Right kidney (tissue), 1 donor: Measurements from ENCODE around the gene NXN.
"Not testable (repeated sequence)": the region's sequence is repeated elsewhere in the genome, so short reads cannot be mapped to it uniquely, and the experiment has no call there.

Experiments used
- DNase-seq: peaks from one replicate; pipeline ENCODE4 v3.0.0-alpha.2; 2016

NXN gene

GRCh38 chr17:885971-886571, 93.5 kb downstream of the NXN start:
- DNase-seq: no peak

DNA sequence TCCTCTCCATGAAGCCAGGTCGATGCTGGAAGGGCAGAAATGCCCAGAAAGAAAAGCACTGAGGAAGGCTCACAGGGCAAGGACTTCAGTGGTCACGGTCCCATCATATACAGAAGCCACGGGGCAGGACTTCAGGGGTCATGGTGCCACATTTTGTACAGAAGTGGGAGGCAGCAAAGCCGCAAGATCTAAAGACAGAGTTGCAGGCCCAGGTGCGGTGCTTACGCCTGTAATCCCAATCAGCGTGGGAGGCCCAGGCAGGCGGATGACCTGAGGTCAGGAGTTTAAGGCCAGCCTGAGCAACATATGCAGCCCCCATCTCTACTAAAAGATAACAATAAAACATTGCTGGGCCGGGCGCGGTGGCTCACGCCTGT, 96.0 kb downstream of the NXN start:
- DNase-seq: no peak

GRCh38 chr17:882827-883585, 96.6 kb downstream of the NXN start:
- peak; percentile 59 for DNase-seq

DNA sequence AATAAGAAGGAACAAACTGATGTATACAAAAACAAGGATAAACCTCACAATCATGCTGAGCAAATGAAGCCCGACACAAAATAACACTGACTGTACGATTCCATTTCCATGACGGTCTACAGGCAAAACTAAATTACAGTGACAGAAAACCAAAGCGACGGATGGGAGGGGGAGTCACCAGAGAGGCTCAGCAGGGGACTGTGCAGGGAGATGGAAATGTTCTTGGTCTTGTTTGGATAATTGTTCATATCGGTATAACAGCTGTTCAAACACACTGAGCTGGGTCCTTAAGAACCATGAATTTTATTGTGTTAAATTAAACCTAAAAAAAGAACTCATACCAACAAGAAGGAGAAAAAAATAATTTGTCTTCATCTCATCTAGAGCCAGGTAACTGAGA, 97.8 kb downstream of the NXN start:
- DNase-seq: no peak

GRCh38 chr17:880443-881269, 98.9 kb downstream of the NXN start:
- DNase-seq: no peak

GRCh38 chr17:879546-880442, 99.8 kb downstream of the NXN start:
- peak; percentile 52 for DNase-seq

DNA sequence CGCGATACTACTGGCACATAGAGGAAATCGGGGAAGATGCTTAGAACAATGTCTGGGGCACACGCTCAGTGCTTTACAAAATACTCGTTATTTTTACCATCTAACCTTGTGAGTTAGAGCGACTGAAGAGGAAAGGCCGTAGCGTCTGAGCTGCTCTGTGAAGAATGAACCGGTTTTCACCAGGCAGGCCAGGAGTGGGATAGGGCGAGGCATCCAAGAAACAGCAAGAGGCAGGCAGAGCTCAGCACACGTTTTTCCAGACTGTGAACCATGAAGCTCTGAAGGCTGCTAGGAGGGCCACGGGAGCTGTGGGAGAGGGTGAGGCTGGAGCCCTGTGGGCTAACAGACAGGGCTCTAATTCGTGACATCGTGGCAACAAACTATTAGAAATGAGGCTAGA, 101.9 kb downstream of the NXN start:
- DNase-seq: no peak

DNA sequence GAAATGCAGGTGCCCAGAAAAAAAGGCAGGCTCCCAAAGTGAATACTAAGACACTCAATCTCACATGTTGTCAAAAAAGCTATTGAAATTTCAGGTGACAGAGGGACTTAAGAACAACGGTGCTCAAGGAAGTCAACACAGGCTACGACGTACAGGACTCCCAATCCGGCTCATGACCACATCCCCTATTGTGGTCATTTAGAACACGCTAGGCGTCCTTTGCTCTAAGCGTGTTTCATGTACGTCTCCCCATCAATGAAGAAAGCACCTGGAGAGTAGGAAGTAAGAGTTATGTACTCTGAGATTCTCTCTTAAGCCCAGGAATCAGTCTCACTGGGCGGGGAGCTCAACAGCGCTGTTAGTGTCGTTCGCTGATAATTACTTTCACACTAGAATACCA, 103.3 kb downstream of the NXN start:
- DNase-seq: no peak

- DNase-seq: not testable (repeated sequence)
These were observed 105.0 kb downstream of the NXN start for GRCh38 chr17:874590-874989.

GRCh38 chr17:872855-873254, 106.7 kb downstream of the NXN start:
- no peak for DNase-seq

DNA sequence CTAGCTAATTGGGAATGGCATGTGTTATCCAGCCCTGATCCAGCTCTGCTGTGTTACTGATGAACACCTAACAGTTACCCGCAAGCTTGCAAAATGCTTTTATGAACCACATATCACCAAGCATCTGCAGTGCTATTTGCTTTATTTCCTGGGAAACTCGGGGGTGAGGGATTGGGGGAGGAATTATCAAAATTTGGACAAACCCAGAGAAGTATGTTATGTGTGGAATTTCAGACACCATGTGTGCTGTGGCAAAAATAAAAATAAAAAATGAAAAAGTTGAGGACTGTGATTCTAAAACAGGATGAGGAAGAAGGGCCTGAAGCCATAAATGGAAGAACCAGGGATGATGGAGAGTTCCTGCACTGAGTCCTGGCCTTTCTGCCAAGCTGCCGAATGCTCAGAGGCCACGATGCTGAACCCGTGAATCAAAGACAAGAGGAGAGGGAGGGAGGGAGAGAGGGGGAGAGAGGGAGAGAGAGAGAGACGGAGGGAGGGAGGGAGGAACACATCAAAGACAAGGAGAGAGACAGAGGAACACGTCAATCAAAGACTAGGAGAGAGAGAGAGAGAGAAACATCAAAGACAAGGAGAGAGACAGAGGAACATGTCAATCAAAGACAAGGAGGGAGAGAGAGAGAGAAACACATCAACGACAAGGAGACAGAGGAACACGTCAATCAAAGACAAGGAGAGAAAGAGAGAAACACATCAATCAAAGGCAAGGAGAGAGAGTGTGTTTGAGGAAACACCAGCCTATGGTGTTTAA, 107.6 kb downstream of the NXN start:
- no peak for DNase-seq

DNA sequence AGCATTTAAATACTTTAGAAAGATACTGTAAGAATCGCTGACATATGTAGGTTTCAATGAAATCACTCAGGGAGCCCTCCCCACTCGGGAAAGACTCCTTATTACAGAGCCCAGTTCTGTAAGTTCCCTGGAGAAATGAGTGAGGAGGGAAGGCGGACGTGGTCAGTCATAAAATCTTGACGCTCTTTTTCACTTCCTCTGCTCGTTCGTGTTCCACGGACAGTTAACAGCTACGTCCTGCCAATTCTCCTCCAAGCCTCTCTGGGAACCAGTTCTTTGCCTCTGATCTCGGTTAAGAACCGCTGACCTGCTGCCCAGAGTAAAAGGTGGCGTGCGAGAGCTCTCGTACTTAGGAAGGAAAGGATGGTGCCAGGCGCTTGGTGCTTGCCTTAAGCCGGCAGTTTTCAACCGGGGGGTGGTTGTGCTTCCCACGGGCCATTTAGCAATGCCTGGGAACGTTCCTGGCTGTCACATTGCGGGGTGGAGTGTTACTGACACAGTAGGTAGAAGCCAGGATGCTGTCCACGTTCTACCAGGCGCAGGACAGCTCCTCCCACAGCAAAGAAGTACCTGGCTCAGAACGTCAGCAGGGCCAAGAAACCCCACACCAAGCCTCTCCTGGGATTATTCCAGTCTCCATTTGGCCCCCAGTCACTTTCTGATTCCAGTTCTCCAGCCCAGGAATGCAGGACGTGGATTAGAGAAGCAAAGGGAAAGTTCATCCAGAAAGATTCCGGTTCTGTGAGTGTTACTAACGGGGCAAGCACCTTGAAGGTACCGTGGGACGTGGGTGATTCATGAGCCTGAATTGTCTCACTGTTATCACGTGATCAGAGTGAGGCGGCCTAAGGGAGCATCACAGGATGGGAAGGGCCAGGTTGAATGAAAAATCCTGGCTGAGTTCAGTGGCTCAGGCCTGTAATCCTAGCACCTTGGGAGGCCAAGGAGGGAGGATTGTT, 109.7 kb downstream of the NXN start:
- no peak for DNase-seq

DNA sequence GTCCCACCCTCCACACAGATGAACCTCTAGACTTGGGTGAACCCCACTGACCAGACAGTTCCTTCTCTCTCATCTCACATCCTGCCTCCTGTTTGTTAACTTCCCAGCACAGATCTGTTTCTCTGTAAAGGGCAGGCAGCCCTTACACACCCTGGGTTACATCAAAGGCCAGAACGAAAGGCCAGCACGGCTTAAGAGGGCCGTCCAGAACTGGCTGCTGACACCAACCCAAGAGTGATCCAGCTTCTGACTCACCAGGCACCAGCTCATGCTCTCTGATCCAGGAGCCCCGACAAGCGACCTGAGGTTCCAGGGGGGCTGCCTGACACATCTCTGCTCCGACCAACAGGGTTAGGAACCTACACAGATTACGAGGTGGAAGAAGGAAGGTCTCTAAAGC, 110.5 kb downstream of the NXN start:
- DNase-seq: no peak

- no peak for DNase-seq
These were observed 111.6 kb downstream of the NXN start for GRCh38 chr17:867896-868489.

DNA sequence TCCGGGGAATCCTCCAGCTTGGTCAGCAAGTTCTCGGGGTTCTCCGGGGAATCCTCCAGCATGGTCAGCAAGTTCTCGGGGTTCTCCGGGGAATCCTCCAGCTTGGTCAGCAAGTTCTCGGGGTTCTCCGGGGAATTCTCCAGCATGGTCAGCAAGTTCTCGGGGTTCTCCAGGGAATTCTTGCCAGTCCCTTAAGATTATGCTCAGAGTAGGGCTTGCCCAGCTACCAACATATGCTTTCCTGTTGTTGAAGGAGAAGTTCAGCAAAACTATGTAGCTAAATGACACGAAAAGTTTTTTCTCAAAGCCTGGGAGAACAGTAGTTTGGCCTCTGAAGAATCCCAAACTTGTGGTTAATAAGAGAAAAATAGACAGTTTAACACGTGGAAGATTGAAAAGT, 112.3 kb downstream of the NXN start:
- DNase-seq: not testable (repeated sequence)

DNA sequence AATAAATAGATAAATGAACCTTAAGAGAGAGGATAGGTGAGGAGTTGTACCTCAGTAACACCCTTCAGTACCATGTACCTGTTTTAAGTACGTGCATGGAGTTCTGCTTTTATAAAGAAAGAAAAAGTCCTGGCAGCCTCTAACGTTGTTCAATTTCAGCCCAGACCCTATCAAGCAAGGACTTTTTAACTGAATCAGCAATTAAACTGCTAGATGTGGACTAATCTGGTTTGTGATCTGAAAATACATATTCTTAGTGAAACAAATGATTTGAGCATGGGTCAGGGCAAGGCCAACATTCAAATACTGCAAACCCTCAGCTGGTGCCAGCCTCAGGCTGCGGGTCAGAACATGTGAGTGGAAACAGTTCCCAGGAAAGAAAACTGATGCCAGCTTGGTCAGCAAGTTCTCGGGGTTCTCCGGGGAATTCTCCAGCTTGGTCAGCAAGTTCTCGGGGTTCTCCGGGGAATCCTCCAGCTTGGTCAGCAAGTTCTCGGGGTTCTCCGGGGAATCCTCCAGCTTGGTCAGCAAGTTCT, 112.9 kb downstream of the NXN start:
- DNase-seq: no peak

- no peak for DNase-seq
These were observed 115.3 kb downstream of the NXN start for GRCh38 chr17:864315-864714.

GRCh38 chr17:863880-864279, 115.7 kb downstream of the NXN start:
- no peak for DNase-seq

DNA sequence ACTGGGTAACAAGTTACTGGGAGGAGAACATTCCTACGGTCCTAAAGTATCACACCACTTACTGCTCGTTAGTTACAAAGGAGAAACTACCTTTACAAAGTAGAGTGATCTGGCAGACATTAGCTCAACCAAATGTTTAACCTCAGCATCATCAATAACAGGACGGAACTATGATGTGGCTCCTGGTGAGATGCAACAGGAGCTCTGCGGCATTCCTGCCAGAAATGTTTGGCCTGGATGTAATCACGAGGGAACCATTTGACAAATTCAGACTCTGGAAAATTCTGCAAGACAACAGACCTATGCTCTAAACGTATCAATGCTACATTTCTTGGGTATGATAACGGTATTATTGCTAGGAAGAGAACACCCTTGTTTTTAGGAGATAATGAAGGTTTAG, 117.0 kb downstream of the NXN start:
- DNase-seq: no peak

GRCh38 chr17:861364-861763, 118.2 kb downstream of the NXN start:
- DNase-seq: no peak
